NCI-H526 treated with DMSO at 0.1 percent for 48 hours (cell line): ENCODE measurements around the gene MAMDC2.

Source experiments
- DNase-seq: peaks from one replicate; lab custom pipeline; 2025; lab: John Stamatoyannopoulos, UW

Gene MAMDC2

DNA sequence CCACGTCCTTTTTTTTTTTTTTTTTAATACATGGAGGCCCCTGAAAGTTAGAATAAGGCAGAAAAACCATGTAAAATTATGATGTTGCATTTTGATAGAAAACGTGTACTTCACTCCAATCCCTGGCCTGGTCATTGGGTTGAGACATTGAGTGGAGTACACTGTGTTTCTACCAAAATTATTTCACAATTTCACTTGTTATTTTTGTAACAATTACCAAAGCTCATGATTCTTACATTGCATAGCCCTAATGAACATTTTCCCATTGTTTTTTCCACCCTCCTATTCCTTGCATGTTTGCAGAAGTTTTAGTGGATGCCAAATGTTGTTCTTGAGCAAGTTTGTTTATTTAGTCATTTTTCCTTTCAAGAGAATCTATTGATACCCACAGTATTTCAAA lies 21.9 kb downstream of the MAMDC2 start:
- DNase-seq, result no peak

DNA sequence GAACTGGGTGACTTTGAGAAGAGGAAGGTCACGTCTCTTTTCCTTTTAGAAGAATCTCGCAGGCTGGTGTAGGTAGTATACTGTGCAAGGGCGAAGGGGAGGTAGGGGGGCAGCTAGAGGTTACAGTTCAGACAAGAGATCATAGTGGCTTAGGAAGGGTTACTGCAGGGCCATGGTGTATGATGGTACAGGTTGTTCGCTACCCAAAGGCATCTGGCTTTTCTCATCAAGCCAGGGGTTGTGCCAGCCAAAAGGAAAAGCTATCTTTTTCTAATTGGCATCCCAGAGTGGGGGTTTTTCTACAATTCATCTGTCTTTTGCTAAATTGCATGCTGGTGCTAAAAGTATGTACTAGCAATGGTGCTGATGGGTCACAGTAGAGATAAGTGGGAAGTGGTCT lies 22.8 kb downstream of the MAMDC2 start:
- no peak for DNase-seq

DNA sequence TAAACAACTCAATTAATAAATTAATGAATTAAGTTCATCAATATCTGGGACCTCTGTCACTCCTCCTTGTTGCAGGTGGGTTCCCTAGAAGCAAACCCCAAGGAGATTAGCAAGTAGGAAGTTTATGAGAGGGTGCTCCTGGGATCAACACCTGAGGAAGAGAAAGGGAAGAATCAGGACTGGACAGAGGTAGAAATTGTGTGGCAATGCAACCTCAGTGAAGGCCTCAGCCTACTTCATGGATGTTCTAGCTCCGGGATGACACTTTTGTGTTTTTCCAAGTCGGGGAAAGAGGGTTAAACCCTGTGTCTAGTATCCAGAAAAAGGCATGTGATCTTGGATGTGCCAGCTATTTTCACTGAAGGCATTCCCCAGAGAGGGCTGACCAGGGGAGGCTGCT lies 23.2 kb downstream of the MAMDC2 start:
- no peak for DNase-seq

DNA sequence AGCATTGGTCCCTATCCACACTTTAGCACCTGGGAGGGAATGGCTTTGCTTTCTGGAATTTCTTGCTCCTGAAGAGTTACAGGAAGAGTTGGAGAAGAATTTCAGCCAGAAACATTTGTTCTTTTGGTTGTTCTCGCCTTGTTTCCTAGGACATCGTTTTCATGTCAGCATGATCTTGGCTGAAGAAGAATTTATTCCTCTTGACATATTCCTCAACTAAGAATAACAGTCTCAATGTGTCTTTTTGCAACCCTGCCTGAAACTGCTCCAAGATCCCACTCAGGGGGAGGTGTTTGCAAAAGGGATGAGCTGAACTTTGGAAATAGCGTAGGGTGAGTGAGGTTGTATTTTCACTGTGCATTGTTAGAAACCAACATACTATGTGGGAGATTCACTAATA lies 26.1 kb downstream of the MAMDC2 start:
- DNase-seq, result no peak

DNA sequence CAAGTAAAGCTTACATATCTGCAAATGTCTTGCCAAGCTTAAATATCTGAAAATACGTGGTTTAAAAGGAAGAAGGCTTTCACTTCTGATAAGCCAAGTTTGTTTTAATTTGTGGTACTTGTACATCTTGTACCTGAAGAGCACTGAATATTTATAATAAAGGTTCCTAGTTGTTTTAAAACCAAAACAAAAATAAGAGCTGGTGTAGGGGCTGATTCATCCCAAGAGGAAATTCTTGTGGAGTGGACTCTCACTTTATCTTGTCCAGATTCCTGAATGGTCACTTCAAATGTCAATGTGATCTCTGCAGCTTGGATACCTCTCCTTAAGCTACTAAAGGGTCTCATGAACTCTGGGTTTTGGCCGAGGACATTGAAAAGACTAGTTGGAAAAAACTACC lies 29.5 kb downstream of the MAMDC2 start:
- no peak for DNase-seq

DNA sequence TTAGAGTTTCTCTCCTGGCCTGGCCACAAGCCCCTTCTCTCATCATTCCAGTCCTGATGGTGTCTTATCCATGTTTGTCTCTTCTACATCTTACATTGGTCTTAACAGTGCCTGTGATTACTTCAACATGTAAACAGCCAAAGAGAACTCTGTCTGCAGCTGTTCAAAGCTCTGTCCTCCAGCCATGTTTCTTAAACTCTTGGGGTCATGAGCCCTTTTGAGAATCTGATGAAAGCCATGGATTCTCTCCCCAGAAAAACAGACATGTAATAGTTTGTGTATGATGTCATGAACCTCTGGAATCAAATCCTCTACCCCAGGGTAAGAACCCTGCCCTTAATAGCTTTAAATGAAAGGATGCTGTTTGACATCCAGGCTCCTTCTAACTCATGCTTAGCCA lies 30.1 kb downstream of the MAMDC2 start:
- no peak for DNase-seq

DNA sequence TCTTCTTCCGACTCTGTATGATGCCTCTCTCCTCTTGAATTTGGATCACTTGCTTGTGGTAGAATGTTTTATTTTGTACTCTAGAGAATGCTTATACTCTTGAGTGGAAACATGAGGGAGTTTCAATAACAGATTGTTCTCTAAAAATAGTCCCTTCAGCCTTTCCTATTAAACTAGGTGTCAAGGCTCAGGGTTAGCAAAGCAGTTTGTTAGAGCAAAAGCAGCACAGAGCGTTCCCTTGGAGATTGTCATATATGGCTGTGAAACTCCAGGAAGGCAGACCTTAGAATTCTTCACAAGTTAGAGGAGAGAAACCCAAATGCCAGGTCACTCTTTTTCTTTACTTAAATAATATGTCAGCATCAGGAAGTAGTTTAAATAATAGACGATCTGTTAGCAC lies 33.0 kb downstream of the MAMDC2 start:
- no peak for DNase-seq

DNA sequence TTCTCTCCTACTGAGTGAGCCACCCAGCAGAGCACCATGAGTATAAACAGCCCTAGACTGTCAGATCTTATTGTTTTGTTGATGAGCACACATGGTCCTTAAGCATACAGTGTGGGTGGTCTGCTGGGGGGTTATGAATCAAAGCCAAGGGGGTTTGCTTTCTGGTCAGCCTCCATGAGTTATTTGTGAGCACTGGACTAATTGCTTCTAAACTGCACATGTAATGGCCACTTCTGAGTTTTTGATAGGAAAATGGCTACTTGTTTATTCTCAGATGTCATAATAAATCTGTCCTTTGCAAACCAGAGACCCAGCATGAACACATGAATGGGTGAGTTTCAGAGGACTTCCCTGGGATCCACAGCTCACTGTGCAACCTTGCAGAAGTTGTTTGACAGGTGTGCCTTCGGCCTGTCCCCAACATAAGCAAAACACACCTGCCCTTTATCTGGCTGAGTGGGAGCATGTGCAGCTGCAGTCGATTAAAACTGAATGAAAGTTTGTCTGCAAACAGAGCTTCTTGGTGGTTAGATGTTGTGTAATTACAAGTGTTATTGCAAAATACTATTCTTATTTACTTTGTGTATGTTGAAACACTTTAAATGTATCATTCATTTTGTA lies 35.9 kb downstream of the MAMDC2 start:
- no peak for DNase-seq

DNA sequence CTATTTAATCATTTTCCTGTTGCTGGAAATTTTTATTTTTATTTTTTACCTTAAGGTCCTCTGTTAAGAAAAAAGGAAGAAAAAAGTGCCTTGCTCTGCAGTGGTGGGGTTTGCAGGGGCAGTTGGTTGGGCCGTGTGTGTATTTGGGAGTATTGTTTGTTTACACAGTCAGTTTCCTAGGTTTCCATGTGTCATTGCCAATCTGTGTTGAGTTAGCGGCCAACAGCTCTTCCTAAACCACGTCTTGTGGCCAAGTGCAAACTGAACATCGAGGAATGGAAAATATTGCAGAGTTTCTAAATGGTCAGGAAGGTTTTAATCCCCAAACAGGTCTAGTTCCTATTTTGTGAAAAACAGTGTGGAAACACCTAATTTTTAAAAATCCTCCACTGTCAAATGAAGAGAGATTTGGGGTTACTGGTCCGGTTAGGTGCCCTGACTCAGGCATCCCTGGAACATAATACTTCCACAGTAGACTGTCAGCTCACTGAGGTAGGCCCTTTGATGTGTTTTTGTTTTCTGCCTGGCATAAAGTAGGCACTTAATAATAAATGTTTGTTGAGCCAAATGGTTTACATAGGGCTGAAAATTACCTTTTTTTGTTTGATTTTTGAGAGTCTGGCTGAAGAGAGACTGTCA lies 37.0 kb downstream of the MAMDC2 start:
- DNase-seq, result no peak

DNA sequence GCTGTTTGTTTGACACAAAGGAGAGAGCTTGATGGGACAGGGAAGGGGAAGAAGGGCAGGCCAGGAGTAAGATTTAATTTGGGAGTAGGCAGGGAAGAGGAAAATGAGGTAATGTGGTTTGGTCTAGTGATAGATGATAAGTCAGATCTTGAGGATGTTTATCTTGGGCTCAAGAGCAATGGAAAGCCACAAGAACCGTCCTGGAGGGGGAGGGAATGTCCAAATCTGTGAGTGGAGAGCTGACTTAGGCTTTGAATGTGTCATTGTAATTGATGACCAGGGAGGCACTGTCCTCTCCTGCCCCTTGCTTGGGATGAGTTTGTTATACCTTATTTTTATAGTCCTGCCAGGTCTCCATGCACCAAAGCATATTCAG lies 37.5 kb downstream of the MAMDC2 start:
- no peak for DNase-seq

DNA sequence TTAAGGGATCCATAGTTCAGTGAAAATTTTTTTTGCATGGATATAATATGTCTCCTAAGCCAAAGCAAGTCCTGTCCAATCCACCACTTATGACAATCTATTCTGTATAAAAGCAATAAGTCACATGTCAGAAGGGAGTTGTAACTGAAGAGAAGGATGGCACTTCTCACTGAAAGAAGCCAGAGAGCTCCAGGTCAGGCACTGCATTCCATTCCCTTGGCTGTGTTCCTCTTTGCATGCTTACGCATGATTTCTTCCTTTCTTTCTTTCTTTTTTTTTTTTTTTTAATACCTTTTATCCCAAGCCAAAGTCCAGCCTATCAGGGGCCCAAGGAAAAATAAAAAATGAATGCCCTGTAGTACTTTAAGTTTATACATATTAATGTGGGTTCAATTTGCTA lies 39.8 kb downstream of the MAMDC2 start:
- DNase-seq, result no peak

DNA sequence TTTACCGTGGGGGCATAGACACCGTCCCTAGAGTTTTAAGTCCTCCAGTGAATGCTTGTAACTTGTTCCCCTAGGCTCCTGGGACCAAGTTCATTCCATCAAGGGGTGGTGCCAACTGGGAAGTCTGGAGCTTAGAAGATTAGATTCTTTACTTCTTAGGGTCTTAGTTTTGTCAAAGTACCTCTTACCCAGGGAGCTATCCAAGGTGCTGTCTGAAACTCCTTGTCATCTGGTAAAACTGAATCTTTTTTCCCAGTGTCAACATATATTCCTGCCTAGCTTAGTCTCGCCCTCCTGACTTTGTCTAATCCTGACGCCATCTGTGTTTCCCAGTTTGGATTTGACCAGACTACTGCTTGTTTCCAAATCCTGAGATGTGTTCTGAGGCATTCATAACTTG lies 41.6 kb downstream of the MAMDC2 start:
- no peak for DNase-seq

DNA sequence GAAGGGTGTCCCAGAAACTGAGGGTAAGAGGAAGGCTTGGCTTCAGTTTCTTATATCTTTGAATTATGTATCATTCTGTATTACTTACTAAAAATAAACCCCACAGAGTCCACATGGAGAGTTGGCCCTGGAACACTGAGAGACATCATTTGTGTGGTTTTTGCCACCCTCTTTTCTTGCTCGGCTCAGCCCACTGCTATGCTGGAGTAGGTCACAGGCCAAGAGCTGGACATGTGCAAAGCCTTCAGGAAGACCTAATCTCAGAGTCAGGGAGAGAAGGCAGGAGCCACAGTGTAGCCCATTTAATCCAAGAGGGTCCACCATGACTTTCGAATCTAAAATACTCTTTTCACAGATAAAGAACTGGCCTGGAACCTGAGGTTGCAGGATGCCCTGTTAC lies 47.5 kb downstream of the MAMDC2 start:
- no peak for DNase-seq

DNA sequence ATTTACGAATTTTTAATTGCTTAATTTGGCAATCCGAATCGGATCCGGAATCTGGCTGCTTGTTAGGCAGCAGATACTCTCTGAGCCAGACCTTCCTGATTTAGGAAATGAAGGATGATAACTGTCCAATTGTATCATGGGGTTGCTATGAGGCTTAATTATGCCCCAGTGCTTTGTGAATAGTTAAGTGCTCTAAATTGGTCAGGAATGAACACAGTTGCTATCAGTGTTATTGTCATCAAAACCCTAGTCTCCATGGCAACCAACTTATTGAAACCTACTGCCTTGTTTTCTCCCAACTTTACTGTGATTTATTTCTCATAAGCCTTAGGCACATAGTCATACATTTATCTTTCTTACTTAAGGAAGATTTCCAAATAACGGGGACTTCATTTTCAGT lies 47.9 kb downstream of the MAMDC2 start:
- no peak for DNase-seq

DNA sequence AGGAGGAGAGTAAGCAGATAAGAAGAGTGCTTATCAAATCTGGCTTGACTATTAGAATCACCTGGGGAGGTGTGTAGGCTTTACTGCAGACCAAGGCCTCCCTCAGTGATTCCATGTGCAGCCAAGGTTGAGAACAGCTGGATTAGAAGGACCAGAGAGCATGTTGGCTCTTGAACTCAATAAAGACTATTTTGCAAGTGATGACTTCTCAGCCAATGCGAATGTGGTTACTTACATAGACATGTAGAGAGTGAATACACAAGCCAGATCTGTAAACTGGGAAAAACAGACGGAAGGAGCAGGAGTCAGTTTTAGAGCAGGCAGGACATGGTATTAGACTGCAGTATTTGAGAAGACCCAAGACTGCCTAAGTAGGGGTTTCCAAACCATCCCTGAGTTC lies 48.5 kb downstream of the MAMDC2 start:
- no peak for DNase-seq

DNA sequence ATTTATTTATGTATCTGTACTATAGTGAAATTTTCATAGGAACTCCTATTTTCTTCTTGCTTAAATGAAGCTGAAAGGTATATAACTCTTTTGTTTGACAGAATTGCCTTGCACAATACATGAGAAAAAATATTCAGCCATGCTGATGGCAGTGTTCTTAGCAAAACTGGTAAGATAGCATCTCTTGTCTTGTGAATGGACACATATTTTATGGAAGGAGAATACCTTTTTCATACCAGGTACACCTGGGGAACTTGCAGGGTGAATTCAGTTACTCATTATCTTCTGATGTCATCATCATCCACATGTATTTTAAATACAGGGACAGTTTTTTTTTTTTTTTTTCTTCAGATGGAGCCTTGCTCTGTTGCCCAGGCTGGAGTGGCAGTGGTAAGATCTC lies 49.4 kb downstream of the MAMDC2 start:
- DNase-seq, result no peak

DNA sequence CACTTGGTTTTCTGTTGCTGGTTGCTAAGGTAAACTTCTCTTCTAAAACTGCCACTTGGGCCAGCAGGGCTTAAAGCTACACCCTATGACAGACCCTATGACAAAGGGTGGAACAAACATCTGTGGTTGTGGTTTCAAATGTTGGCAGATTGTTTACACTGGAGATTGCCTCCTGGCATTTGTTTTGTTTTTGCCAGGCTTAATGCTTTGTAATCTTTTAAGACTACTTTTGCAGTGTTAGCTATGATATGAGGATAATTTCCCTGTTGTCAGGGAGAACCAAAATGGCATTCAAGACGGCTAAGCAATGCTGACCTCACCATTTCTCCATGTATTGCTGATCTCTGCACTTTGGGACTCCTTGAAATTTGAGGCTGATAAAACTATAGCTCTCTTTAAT lies 50.3 kb downstream of the MAMDC2 start:
- no peak for DNase-seq

DNA sequence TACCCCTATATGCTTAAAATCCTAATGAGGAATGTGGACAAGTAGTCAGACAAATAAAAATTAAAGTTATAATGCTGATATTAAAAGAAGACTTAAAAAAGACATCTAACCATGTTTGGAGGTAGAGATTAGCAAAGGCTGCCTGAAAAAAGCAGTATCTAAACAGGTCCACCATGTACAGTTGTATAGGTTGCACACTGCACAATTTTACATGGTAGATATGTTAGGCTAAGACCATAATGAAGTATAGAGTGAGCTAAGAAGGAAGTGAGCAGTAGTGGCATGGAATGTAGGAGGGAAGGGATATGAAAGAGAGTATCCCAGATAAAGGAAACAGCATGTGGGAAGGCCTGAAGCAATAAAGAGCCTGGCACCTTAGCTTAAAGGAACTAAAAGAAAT lies 51.1 kb downstream of the MAMDC2 start:
- DNase-seq, result no peak

DNA sequence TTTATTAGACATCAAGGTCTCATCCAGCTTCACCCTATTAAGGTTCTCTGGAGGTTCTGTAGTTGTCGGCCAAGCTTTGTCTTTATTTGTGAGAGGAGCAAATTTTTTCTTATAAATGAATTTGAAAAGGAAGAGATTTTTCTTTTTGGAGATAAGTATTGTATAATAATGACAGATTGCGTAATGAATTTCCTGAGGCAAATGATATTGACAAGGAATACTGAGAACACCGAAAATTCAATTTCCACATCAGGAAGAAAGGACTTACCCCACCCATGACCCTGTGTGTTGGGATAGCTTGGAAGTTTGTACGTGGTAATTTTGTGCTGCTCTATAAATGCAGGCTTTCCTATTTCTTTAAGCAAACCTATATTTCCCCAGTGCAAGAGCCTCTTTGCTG lies 53.5 kb downstream of the MAMDC2 start:
- no peak for DNase-seq

DNA sequence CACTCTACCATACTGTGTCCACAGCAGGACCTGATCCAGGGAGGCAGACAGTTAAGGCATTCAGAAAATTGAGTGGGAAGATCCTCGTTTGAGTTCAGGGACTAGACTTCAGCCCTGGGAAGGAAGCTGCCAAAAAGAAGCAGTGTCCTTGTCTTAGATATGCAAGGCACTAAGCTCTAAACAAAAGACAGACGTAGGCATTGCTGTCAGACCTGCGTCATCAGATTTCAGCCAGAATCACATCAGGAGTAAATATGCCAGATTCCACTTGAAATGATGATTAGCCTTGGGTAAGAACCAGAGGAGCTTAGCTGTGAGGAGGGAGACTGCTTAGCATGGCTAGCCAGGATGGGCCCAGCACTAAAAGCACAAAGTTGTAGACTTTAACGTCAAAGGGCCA lies 56.7 kb downstream of the MAMDC2 start:
- no peak for DNase-seq

DNA sequence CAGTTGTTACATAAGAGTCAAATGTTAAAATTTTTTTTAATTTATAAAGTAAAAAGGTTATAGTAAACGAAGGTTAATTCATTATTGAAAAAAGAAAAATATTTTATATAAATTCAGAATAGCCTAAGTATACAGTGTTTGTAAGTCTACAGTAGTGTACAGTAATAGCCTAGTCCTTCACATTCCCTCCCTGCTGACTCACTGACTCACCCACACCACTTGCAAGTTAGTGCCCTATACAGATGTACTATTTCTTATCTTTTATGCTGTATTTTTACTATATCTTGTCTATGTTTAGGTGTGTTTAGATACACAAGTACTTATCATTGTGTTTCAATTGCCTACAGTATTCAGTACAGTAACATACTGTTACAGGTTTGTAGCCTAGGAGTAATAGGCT lies 57.6 kb downstream of the MAMDC2 start:
- no peak for DNase-seq

DNA sequence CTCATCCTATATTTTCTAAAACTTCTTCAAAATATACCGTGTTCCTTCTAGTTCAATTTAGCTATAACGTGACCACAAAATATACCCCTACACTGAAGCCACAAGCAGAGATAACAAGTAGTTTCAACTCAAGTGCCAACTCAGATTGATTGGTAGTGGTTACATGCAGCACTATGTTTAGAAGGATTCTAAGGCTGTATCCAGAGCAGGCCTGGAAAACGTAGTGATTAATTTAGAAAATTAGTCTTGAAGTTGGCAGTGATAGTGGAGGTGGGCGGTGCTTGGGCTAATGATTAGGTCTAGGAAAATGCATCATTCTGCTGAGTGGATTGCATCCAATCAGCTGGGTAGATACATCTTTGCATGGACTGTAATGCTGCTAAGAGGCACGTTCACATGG lies 61.5 kb downstream of the MAMDC2 start:
- DNase-seq, result no peak

DNA sequence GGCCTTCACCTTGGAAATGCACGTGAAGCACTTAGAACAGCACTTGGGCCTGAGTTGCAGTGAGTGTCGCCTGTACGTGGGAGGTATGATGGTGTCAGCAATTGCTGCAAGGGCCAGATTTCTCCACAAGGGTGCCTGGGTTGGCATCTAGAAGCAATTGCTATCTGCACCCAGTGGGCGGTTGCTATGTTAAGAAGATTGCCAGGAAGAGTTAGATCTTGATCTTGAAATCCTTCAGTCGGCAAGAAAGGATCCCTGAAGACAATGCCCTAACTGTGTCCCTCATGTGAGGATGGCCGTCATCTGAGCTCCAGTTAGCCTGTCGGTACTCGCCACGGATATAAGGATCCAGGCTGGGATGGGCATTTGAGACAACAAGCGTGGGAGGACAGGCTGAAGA lies 62.9 kb downstream of the MAMDC2 start:
- no peak for DNase-seq

DNA sequence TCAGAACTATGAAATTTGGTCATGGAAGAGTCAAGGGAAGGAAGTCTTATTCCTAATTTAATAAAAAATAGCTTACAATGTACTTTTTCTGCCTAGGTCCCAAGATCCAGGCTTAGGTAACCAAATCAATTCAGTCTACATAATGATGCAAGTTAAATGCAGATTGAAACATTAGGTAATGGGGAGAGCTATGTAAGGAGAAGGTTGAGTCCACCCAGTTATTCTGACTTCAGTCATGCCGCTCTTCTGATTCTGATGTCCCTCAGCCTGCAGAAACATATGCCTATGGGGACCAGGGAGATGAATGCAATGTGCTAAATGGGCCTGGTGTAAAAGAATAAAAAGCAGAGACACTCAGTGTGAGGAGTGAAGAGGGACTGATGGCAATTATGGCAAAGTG lies 63.9 kb downstream of the MAMDC2 start:
- no peak for DNase-seq

DNA sequence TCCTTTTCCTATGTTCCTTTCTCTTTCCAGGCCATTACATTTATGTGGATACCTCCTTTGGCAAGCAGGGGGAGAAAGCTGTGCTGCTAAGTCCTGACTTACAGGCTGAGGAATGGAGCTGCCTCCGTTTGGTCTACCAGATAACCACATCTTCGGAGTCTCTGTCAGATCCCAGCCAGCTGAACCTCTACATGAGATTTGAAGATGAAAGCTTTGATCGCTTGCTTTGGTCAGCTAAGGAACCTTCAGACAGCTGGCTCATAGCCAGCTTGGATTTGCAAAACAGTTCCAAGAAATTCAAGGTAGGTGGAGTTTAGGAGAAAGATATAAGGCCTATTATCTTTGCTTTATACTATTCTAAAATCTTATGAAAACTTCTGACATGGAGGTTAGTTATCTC lies 64.5 kb downstream of the MAMDC2 start:
- DNase-seq, result no peak
